Stimulated activated CD8-positive, alpha-beta memory T cell treated with anti-CD3 and anti-CD28 coated beads, Interleukin-2, amount 100 ng/mL, for 1 hour (primary cell): ENCODE measurements around the gene CDH16.
A peak's percentile ranks its signal among the peaks of the same experiment; 100 is the strongest.

ENCODE experiments used
- DNase-seq, 2 donors: peaks; one replicate each; pipeline ENCODE4 v3.0.0-alpha.2; 2020; ENCODE audit warnings: low read depth in 2 of 2

Gene CDH16

DNA sequence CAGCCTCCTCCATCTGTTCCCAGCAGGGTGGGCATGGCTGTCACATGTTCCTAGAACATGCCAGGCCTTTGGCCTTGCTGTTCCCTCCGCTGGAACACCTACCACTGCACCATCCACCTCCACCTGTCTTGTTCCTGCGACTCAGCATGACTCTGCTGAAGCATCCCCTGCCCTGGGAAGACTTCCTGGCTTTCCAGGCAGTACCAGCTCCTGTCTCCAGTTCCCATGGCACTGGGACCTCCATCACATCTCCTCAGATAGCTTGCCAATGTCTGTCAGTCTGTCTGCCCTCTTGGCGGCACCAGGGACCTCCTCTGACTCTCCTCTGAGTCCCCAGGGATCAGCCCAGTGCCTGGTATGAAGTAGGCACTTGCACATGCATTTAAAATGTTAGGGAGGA, 22.7 kb downstream of the CDH16 start:
- no peak for DNase-seq

DNA sequence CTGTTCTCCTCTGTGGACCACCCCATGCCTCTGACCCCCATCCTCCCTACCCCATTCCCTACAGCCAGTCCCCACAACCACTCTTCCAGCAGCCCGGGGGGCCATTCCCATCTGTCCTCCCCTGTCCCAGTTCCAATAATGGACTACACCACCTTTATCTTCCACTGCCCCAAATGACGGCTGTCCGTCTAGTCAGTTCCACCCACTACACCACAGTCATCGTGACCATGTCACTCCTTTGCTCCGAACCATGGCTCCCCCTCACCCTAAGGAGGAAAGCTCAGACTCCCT, 23.1 kb downstream of the CDH16 start:
- DNase-seq, result no peak

DNA sequence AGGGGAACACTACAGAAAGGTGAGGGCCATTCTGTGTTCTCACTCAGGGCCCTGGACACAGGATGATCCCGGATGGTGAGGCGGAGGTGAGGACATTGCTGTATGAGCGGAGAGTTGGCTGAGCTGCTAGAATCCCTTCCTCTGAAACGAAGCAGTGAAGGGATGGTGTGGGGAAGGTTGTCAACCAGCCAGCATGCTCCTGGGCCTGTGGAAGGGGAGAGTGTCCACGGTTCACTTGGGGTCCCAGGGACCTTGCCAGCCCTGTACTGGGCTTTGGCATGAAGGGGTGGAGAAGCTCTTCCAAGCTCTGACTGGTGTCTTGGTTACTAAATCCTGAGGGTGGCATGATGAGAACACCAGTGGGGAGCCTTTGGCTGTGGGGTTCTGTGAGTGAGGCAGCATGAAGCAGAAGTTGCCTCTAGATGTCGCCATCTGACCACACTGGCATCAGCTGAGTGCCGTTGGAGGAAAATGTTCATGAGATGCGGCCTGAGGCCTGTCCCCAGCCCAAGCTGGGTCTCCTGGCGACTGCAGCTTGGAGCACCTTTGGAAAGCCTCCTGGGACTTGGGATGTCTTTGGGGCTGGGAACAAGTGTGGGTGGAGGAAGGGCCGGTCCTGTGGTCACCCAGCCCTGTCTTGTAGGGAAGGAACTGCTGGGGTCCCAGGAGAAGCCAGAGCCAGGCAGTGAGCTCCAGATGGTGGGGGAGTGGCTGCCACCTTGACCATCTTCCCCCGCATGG, 23.6 kb downstream of the CDH16 start:
- peak in 1 of 2 donors; percentile 31 for DNase-seq

DNA sequence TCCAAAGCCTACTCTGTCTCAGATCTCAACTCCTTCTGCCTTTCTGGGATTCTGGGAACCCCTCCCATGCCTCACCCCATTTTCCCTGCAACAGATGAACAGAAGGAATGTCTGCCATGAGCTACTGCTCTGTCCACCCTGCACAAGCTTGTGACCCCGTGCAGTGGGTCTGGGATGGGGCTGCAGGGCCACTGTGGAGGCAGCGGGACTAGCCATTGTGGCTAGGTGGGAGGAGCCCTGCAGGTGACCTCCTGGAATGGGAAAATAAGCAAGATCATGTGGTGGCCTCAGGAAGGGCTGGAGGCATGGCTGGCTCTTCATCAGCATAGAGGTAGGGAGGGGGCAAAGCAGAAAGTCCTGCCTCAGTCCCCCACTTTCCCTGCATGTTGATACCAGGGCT, 24.6 kb downstream of the CDH16 start:
- DNase-seq, result no peak

DNA sequence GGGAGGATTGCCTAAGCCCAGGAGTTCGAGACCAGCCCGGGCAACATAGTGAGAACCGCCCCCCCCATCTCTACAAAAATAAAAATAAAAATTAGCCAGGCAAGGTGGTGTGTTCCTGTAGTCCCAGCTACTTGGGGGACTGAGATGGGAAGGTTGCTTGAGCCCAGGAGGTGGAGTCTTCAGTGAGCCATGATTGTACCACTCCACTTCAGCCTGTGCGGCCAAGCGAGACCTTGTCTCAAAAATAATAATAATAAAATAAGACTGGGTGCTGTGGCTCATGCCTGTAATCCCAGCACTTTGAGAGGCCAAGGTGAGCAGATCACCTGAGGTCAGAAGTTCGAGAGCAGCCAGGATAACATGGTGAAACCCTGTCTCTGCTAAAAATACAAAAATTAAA, 26.9 kb downstream of the CDH16 start:
- no peak for DNase-seq

DNA sequence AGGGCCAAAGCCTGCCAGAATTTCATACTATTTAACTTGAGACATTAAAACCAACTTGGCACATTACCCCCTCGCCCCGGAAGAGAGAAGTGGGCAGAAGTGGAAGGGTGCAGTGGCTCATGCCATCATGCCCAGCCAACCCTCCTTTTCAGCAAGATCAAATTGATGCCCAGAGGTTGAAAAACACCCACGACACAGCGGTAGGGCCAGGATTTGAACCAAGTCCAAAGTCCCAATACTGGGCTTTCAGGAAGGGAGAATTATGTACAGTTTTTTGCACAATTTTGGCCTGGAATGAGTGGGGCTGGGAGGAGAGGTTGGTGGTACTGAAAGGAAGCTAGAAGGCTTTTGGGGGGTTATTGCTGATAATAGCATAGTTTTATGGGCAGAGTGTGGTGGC, 27.3 kb downstream of the CDH16 start:
- no peak for DNase-seq

DNA sequence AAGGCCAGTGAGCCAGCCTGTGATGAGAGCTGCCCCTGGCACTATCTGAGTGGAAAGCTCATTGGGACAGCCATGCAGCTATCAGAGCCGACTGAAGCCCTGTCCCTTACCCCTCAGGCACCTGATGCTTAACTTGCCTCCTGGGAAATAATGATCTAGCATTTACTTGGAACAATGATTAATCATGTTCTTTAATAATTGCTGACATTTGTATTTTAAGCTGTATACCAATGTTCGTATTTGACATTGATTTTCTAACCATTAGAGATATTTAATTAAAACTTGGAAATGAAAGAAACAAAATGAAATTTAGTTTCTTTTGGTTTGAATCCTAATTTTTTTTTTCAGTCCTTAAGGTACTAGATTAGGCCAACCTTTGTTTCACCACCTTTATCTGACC, 27.9 kb downstream of the CDH16 start:
- DNase-seq, result no peak

DNA sequence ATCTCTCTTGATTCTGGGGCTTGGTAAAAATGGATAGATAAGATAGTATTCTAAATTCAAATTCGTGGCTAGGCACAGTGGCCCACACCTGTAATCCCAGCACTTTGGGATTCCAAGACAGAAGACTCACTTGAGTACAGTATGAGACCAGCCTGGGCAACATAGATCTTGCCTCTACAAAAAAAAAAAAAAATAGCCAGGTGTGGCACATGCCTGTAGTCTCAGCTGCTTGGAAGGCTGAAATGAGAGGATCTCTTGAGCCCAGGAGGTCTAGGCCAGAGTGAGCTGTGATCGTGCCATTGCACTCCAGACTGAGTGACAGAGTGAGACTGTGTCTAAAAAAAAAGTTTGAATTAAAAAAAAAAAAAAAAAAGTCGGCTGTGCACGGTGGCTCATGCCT, 29.1 kb downstream of the CDH16 start:
- no peak for DNase-seq

DNA sequence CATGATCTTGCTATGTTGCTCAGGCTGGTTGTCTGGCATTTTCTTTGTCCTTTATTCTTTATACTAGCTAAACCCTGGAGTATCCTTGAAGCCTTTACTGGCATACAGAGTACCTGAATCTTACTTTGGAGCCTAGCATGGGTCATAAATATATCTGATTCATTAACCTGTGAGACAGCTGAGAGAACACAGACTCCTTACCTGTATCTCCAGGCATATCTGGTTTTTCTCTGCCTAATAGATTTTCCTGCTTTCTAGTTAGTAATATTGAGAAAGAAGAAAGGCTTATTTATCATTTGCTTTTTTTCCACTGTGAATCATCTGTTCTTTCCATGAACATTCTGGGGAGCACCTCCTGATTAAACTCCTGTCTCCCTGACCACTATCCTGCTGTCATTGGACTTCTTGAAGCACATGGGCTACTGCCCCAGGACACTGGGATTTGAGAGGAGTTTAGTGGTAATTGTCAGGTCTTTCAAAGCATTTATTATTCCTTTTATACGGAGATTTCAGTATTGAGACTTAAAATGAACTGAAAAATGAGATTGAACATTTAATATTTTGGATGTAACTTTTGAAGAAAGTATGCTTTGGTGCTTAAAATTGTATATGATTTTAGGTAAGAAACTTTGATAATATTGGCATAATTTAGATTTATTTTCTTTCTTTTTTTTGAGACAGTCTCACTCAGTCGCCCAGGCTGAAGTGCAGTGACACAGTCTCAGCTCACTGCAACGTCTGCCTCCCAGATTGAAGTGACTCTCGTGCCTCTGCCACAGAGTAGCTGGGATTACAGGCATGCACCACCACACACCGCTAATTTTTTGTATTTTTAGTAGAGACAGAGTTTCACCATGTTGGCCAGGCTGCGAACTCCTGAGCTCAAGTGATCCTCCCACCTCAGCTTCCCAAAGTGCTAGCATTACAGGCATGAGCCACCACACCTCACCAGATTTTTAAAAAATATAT, 29.8 kb downstream of the CDH16 start:
- no peak for DNase-seq

DNA sequence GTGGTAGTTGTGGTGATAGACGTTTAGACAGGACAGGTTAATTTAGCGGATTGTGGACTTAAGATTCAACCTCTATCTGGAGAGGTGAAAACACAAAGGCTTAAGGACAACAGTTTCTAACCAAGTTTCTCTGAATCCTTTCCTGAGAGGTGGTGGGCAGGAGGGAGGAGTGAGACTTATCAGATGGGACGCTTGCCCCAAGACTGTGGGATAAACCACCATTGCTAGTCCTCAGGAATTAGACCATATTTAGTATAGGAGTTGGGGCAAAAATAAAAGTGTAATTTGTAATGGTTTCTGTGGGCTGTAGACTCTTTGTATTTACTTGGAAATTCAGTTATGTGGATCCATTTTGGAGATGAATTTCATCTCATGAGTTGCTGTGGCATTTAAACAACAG, 31.8 kb downstream of the CDH16 start:
- no peak for DNase-seq

DNA sequence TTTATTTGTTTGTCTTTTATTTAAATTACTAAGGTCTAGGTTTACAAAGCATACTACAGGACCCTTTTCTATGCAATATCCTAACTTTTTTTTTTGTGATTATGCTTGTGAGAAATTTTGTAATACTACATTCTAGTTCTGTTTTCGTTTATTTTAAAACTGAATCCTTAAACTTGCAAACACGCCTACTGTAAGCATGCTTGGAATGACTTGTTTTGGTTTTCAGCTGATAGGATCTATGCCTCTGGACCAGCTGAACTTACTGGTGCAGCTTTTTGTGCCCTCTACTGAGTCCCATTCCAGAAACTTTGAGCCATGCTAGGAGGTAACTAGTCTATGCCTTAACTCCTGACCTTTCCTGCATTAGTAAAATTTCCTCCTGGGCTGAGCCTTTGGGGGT, 32.4 kb downstream of the CDH16 start:
- no peak for DNase-seq

DNA sequence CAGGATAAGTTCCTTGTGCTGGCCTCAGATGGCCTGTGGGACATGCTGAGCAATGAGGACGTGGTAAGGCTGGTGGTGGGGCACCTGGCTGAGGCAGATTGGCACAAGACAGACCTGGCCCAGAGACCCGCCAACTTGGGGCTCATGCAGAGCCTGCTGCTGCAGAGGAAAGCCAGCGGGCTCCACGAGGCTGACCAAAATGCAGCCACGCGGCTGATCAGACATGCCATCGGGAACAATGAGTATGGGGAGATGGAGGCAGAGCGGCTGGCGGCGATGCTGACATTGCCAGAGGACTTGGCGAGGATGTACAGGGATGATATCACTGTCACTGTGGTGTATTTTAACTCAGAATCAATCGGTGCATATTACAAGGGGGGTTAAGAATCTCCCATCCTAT, 33.2 kb downstream of the CDH16 start:
- DNase-seq, result no peak

DNA sequence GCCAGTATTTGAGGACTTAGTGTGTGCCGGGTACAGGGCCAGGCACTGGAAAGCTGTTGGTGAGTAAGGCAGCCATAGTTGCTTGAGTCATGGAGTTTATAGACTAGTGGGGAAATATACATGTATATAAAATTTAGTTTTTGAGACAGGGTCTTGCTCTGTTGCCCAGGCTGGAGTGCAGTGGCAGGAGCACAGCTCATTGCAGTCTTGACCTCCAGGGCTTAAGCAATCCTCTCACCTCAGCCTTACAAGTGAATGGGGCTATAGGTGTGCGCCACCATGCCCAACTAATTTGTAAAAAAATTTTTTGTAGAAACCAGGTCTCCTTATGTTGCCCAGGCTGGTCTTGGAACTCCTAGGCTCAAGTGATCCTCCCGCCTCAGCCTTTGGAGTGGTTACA, 36.0 kb downstream of the CDH16 start:
- no peak for DNase-seq

DNA sequence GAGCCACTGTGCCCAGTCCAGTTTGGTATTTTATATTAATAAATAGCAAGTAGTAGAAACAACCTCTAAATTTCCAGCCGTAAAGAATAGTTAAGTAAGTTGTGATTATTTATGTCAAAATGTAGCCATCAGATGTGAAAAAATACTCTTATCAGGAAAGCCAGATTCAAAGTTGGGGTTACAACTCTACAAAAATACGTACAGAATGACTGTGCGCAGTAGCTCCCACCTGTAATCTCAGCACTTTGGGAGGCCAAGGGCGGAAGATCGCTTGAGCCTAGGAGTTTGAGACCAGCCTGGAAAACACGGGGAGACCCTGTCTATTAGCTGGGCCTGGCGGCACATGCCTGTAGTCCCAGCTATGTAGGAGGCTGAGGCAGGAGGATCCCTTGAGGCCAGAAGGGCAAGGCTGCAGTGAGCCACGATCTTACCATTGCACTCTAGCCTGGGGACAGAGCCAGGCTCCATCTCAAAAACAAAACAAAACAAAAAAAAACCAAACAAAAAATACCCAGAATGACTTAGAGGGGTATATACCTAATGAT, 36.6 kb downstream of the CDH16 start:
- no peak for DNase-seq

DNA sequence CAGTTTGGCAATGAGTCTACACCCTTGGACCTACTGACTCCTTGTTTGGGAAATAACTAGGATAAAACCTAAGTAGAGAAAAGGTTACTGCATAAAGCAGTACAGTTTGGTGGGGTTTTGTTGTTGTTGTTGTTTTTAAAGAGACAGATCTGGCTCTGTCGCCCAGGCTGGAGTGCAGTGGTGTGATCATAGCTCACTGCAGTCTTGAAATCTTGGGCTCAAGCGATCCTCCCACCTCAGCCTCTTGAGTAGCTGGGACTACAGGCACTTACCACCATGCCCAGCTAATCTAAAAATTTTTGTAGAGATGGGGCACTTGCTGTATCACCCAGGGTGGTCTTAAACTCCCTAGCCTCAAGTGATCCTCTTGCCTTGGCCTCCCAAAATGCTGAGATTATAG, 37.1 kb downstream of the CDH16 start:
- no peak for DNase-seq

DNA sequence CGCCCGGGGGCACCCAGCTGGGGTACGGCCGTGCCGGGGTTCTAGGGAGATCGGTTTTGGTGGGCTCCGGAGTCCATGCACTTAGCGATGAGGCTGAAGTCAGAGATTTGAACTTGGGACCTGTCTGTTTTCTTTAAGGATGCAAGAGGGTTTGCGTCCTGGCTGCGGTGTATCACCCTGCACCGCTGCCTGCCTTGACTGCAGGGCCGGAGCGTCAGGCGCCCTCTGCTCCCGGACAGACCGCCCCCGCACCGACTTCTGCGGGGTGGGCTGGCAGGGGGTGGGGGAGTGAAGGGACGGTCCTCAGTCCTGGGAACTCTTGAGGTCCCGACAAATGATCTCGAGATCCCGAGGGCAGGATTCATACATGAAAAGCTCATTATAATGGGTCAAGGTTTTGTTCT, 37.7 kb downstream of the CDH16 start:
- no peak for DNase-seq

DNA sequence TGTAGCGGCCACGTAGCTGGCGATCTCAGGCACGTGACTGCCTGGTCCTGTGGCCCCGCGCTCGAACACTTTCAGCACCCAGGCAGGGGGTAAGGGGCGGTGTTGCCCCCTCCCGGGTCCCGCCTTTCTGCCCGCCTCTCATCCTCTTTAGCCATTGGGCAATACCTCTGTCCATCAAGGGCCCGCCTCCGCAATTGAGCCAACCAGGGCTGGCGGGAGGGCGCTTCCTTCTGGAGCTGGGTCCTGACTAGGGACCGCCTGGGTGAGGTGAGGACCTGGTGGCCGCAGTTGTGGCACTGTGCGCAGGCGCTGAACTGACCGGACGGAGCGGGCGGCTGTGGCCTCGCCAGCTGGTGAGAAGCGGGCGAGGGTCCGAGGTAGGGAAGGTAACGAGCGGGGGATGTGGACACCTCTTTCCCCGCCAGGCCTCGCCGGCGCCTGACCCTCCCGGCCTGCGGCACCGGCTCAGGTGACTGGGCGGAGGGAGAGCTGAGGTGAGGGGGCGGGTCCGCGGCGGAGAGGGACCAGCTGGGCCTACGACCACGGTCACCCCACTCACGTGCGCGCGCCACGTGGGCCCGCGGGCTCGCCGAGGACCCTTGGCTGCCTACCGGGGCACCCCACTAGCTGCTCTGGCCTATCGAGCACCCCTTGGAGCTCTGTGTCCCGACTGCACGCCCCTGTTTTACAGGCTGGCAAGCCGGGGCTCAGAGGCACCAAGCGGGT, 38.2 kb downstream of the CDH16 start, which contains the start of gene PDP2:
Gene PDP2 (plus strand): TSS at position 228 of the 726 bp plus-strand sequence. CDS start 3,770 bp downstream, outside the sequence.
- DNase-seq, result peak; percentile 74 to 82

DNA sequence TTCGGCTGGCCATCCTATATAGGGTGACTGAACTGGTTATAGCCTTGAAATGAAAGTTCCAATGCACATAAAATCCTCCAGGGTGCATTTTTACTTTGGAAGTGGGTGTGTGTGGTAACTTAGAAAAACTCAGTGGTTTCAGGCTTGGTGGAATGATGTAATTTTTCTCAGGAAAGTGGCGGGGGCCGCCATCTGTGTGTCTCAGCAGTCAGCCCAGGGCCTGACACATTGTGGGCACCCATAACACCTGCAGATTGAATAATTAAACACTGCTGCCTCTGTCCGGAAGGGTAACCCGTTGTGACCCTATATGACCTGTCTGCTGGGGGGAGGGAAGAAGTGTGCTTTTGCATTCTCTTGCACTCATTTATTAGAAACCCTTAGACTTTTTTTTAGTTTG, 40.6 kb downstream of the CDH16 start:
- no peak for DNase-seq

DNA sequence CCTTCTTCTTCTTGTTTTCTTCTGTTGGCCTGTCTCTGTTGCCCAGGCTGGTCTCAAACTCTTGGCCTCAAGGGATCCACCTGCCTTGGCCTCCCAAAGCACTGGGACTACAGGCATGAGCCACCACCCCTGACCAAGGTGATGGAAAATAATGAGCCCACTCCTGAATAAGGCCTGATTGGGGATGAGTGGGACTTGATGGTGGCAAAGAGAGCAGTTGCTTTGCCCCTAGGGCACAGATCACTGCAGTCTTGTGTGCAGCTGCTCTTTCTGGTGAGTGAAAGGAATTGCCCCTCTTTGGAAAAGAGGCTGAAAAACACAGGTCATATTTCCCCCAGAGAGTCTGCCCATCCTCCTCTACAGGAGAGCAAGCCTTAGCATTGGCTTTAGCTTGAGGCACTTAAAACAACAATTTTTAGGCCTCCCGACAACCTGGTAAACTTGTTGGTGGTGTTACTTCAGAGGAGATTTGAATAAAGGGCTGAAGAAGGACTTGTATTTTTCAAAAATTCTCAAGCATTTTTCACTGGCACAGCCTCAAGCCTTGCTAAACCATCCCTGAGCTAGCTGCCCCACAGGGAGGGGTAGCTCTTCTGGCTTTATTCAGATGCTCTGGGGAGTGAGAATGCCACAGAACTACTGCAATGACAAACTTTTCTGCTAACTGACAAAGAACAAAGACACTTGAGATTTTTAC, 44.5 kb downstream of the CDH16 start:
- no peak for DNase-seq

DNA sequence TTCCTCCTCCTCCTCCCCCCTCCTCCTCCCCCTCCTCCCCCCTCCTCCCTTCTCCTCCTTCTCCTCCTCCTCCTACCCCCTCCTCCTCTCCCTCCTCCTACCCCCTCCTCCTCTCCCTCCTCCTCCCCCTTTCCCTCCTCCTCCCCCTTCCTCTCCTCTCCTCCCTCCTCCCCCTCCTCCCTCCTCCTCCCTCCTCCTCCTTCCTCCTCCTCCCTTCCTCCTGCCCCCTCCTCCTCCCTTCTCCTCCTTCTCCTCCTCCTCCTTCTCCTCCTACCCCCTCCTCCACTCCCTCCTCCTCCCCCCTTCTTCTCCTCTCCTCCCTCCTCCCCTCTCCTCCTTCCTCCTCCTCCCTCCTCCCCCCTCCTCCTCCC, 45.0 kb downstream of the CDH16 start:
- no peak for DNase-seq

DNA sequence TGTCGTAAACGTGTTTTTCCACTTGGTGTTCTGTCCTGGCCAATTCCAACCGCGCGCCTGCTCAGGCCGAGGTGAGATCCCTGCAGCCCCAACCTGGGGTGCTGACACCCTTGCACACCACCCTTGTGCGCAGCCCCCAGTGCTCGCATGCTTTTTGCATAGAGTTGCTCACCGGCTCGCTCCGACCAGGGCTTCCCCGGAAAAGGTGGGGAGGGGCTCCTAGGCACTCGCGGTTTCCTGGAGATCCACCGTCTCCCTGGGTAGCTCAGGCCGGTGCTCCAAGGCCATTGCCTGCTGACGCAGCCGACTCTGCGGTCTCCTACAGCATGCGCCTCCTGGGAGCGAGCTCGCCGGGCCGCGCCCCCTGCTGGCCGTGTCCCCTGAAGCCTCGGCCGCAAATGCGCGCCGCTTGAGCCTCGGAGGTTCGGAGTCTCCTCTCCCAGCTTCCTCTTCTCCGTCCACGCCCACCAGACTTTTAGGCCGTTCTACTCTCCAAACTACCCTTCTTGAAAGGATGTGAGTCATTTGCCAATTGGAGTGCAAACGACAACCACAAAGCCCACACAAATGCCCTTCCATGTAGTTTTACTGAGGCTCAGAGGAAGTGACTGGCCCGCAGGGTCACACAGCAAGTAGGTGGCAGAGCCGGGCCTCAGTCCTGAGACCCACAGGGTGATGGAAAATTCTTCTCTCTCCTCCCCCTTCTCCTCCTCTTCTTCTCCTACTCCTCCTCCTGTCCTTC, 45.6 kb downstream of the CDH16 start:
- DNase-seq, result peak; percentile 79 to 80
